SK-N-SH (cell line): Measurements from ENCODE around the gene CDCP2. TPM values are rescaled to one million over a fixed set of nuclear protein-coding genes. Genes with fewer than 3 reads are reported as not detected.

Experiments used
- CTCF ChIA-PET: fragments of 300-600, 350-600 bp; formaldehyde crosslinking; extraction: SDS; loops from one replicate; lab custom pipeline; 2021; lab: Yijun Ruan, JAX
- POLR2A ChIA-PET: fragments of 350-600 bp; sonication (Branson Sonifier 250); formaldehyde crosslinking; extraction: SDS; loops from one replicate; lab custom pipeline; 2020; ENCODE audit warnings: antibody characterized with exemption, inconsistent platforms; lab: Yijun Ruan, JAX
- DNase-seq: peaks from one replicate; pipeline ENCODE4 v3.0.0; 2012
- H2AFZ ChIP-seq: fragments of 200-600 bp; sonication (generic); 2 replicates; pipeline ENCODE4 v1.8.1; 2016; ENCODE audit warnings: antibody characterized with exemption, mild to moderate bottlenecking, low read depth
- H3F3A ChIP-seq: fragments of 200-600 bp; sonication (generic); replicated peaks from 2 replicates; pipeline ENCODE3; 2016; ENCODE audit warnings: antibody characterized with exemption, mild to moderate bottlenecking; ENCODE audit not compliant: insufficient read depth
- H3K27ac ChIP-seq, 2 experiments: fragments of 200-500 bp in 1 of 2; fragments of 200-600 bp in 1 of 2; sonication (Bioruptor generic) in 1 of 2; sonication (generic), shearing (Covaris generic) in 1 of 2; 2 replicates each; pipeline versions ENCODE4 v1.5.1 to v1.6.1; 2014 to 2016; ENCODE audit warnings: low read depth in 2 of 2, inconsistent platforms in 1 of 2, low read length in 1 of 2, mild to moderate bottlenecking in 1 of 2, mixed read lengths in 1 of 2
- H3K27me3 ChIP-seq: fragments of 200-600 bp; sonication (generic), shearing (Covaris generic); 2 replicates; pipeline ENCODE4 v1.6.1; 2016; ENCODE audit warnings: mixed run types; ENCODE audit not compliant: insufficient read depth
- H3K36me3 ChIP-seq, 2 experiments: fragments of 200-500 bp in 1 of 2; fragments of 200-600 bp in 1 of 2; sonication (Bioruptor generic) in 1 of 2; sonication (generic) in 1 of 2; replicated peaks in 1 of 2; 2 replicates each; pipeline versions ENCODE3 to v1.5.1; 2014 to 2016; ENCODE audit warnings: low read length in 1 of 2, mild to moderate bottlenecking in 1 of 2; ENCODE audit not compliant: insufficient read depth in 2 of 2, control insufficient read depth in 1 of 2
- H3K4me1 ChIP-seq, 2 experiments: fragments of 200-500 bp in 1 of 2; fragments of 200-600 bp in 1 of 2; sonication (Bioruptor generic) in 1 of 2; sonication (generic), shearing (Covaris generic) in 1 of 2; 2 replicates each; pipeline versions ENCODE4 v1.5.1 to v1.6.1; 2014 to 2016; ENCODE audit warnings: low read depth in 1 of 2, low read length in 1 of 2, mixed run types in 1 of 2; ENCODE audit not compliant: insufficient read depth in 2 of 2, control insufficient read depth in 1 of 2
- H3K4me2 ChIP-seq: fragments of 200-600 bp; sonication (generic), shearing (Covaris generic); 2 replicates; pipeline ENCODE4 v1.6.1; 2017; ENCODE audit warnings: mixed run types
- H3K4me3 ChIP-seq, 2 experiments: fragments of 200-500 bp in 1 of 2; fragments of 200-600 bp in 1 of 2; sonication (Bioruptor generic) in 1 of 2; sonication (generic), shearing (Covaris generic) in 1 of 2; 2 replicates each; pipeline versions ENCODE4 v1.5.1 to v1.8.1; 2014 to 2016; ENCODE audit warnings: low read depth in 2 of 2, inconsistent platforms in 1 of 2, low read length in 1 of 2, mild to moderate bottlenecking in 1 of 2, mixed read lengths in 1 of 2, moderate library complexity in 1 of 2
- H3K79me2 ChIP-seq: fragments of 200-600 bp; sonication (generic); 2 replicates; pipeline ENCODE4 v1.8.1; 2017; ENCODE audit warnings: mild to moderate bottlenecking; ENCODE audit not compliant: insufficient read depth
- H3K9ac ChIP-seq: fragments of 200-600 bp; sonication (generic); 2 replicates; pipeline ENCODE4 v1.6.1; 2017; ENCODE audit warnings: mixed run types
- H3K9me2 ChIP-seq: fragments of 200-600 bp; sonication (generic); 2 replicates; pipeline ENCODE4 v1.6.1; 2017; ENCODE audit warnings: mixed run types
- H3K9me3 ChIP-seq: fragments of 200-600 bp; sonication (generic); 2 replicates; pipeline ENCODE4 v1.6.1; 2017; ENCODE audit warnings: mixed run types, mild to moderate bottlenecking, moderate library complexity
- H4K20me1 ChIP-seq: fragments of 200-600 bp; sonication (generic); 2 replicates; pipeline ENCODE4 v1.6.1; 2017; ENCODE audit warnings: mild to moderate bottlenecking, mixed run types; ENCODE audit not compliant: insufficient read depth
- CHD2 ChIP-seq: fragments of 150-350 bp; IDR thresholded peaks from 2 replicates; pipeline ENCODE4 v1.6.1; 2018; ENCODE audit warnings: low read length; ENCODE audit not compliant: partially characterized antibody
- ELF1 ChIP-seq: IDR thresholded peaks from 2 replicates; pipeline ENCODE4 v1.4.0; 2012
- JUND ChIP-seq: IDR thresholded peaks from 2 replicates; pipeline ENCODE4 v1.4.0; 2012
- MEF2A ChIP-seq: IDR thresholded peaks from 2 replicates; pipeline ENCODE4 v1.4.0; 2012; ENCODE audit warnings: low read depth, borderline replicate concordance
- NFIC ChIP-seq: IDR thresholded peaks from 2 replicates; pipeline ENCODE4 v1.4.0; 2012; ENCODE audit warnings: borderline replicate concordance
- NRF1 ChIP-seq: IDR thresholded peaks from 2 replicates; pipeline ENCODE4 v1.6.1; 2012; ENCODE audit warnings: low read depth, mild to moderate bottlenecking, low read length
- PBX3 ChIP-seq: IDR thresholded peaks from 2 replicates; pipeline ENCODE4; 2012
- RCOR1 ChIP-seq: fragments of 150-350 bp; IDR thresholded peaks from 2 replicates; pipeline ENCODE4 v1.6.1; 2017; ENCODE audit warnings: antibody characterized with exemption, low read length
- REST ChIP-seq: IDR thresholded peaks from 2 replicates; pipeline ENCODE4 v1.6.1; 2012; ENCODE audit warnings: mild to moderate bottlenecking, low read depth, low read length, moderate library complexity
- RFX5 ChIP-seq: IDR thresholded peaks from 2 replicates; pipeline ENCODE4 v1.6.1; 2012; ENCODE audit warnings: mild to moderate bottlenecking, improper control_type of control experiment, low read length
- RXRA ChIP-seq: IDR thresholded peaks from 2 replicates; pipeline ENCODE4 v1.4.0; 2012; ENCODE audit warnings: low read depth, mild to moderate bottlenecking, borderline replicate concordance
- USF1 ChIP-seq: IDR thresholded peaks from 2 replicates; pipeline ENCODE4 v1.4.0; 2012; ENCODE audit warnings: low read depth, borderline replicate concordance
- WGBS: methylation state at CpG from one replicate; pipeline ENCODE4 v1.1.6; 2017; ENCODE audit warnings: low lambda C conversion rate; 5-methylcytosine and 5-hydroxymethylcytosine counted together
- polyA plus RNA-seq, 3 experiments: library from polyadenylated mRNA; depleted of rRNA; stranded (reverse); fragments of >200 nt; gene quantifications; 2 replicates each; pipeline ENCODE4 v1.2.3, GENCODE V29; 2012

Gene CDCP2
- polyA plus RNA-seq, 1 of the 3 experiments (the other 2 are of a cell fraction): not detected

GRCh38 chr1:54134295-54134694 is 18.5 kb downstream of the CDCP2 start:
- Histone ChIP-seq H3K27ac (no peak overlapping the region), H3K27me3 (no peaks in the 10 kb centered on the region), H3K9ac (no peak overlapping the region), H3K4me3 (no peak overlapping the region), H3K4me2 (no peak overlapping the region), H2AFZ (no peak overlapping the region), H3K36me3 (no peaks in the 10 kb centered on the region), H3K79me2 (no peaks in the 10 kb centered on the region), H3K4me1 (peaks cover 0 to 28% of the 10 kb centered on the region in 2 experiments; a peak in 2 of 4 replicates), H3K9me3 (no peaks in the 10 kb centered on the region), H4K20me1 (no peaks in the 10 kb centered on the region), H3F3A (no peaks in the 10 kb centered on the region), H3K9me2 (no peaks in the 10 kb centered on the region)
- DNase-seq: no peak
- CTCF ChIA-PET: interaction anchor here (0.6 to 1.0 kb wide), 2 partner anchors 10 to 60 kb away, joined by 3 read pairs; no protein-coding TSS in a partner anchor
- POLR2A ChIA-PET: no interaction called here
- no peak for TF ChIP-seq JUND
- TF ChIP-seq ELF1: no peak
- TF ChIP-seq CHD2: no peak
- no peak for TF ChIP-seq USF1
- no peak for TF ChIP-seq RFX5
- no peak for TF ChIP-seq RXRA
- 87% methylated on average over 5 of the region's 6 CpGs for WGBS

- DNase-seq: no peak
These were observed 20.3 kb downstream of the CDCP2 start for GRCh38 chr1:54132495-54132894.

More at GRCh38 chr1:54132495-54132894, 20.3 kb downstream of the CDCP2 start:
- no peaks in the 10 kb centered on the region for H3K9me2 ChIP-seq
- no peak overlapping the region for H3K27ac ChIP-seq
- WGBS: 36% methylated on average over 2 of the region's 2 CpGs
- ChIA-PET POLR2A (no interaction called here), CTCF (interaction anchor here (2.1 kb wide), 1 partner anchor 11 kb away, joined by 13 read pairs; no protein-coding TSS in a partner anchor)
- no peak for TF ChIP-seq RFX5
- no peak for TF ChIP-seq PBX3
- TF ChIP-seq NFIC: no peak
- no peak for TF ChIP-seq CHD2
- TF ChIP-seq RCOR1: no peak
- TF ChIP-seq MEF2A: no peak
- TF ChIP-seq USF1: no peak
- TF ChIP-seq REST: no peak
- no peak for TF ChIP-seq NRF1
- TF ChIP-seq RXRA: no peak
- H3K36me3 ChIP-seq: no peaks in the 10 kb centered on the region
- H3F3A ChIP-seq: no peaks in the 10 kb centered on the region
- H3K4me3 ChIP-seq: no peak overlapping the region
- H3K27me3 ChIP-seq: no peaks in the 10 kb centered on the region
- H3K9me3 ChIP-seq: no peaks in the 10 kb centered on the region
- H4K20me1 ChIP-seq: no peaks in the 10 kb centered on the region
- peaks cover 0 to 20% of the 10 kb centered on the region in 2 experiments; a peak in 2 of 4 replicates for H3K4me1 ChIP-seq
- H3K9ac ChIP-seq: no peak overlapping the region
- no peaks in the 10 kb centered on the region for H3K79me2 ChIP-seq
- H3K4me2 ChIP-seq: no peak overlapping the region
- no peak overlapping the region for H2AFZ ChIP-seq
